SK-N-SH (cell line): ENCODE data around the gene CACNA1E. TPM values are rescaled to one million over a fixed set of nuclear protein-coding genes. Genes with fewer than 3 reads are reported as not detected.

ENCODE experiments used
- CTCF ChIA-PET: fragments of 300-600, 350-600 bp; formaldehyde crosslinking; extraction: SDS; loops from one replicate; lab custom pipeline; 2021; lab: Yijun Ruan, JAX
- POLR2A ChIA-PET: fragments of 350-600 bp; sonication (Branson Sonifier 250); formaldehyde crosslinking; extraction: SDS; loops from one replicate; lab custom pipeline; 2020; ENCODE audit warnings: antibody characterized with exemption, inconsistent platforms; lab: Yijun Ruan, JAX
- DNase-seq: peaks from one replicate; pipeline ENCODE4 v3.0.0; 2012
- H2AFZ ChIP-seq: fragments of 200-600 bp; sonication (generic); 2 replicates; pipeline ENCODE4 v1.8.1; 2016; ENCODE audit warnings: antibody characterized with exemption, mild to moderate bottlenecking, low read depth
- H3F3A ChIP-seq: fragments of 200-600 bp; sonication (generic); replicated peaks from 2 replicates; pipeline ENCODE3; 2016; ENCODE audit warnings: antibody characterized with exemption, mild to moderate bottlenecking; ENCODE audit not compliant: insufficient read depth
- H3K27ac ChIP-seq, 2 experiments: fragments of 200-500 bp in 1 of 2; fragments of 200-600 bp in 1 of 2; sonication (Bioruptor generic) in 1 of 2; sonication (generic), shearing (Covaris generic) in 1 of 2; 2 replicates each; pipeline versions ENCODE4 v1.5.1 to v1.6.1; 2014 to 2016; ENCODE audit warnings: low read depth in 2 of 2, inconsistent platforms in 1 of 2, low read length in 1 of 2, mild to moderate bottlenecking in 1 of 2, mixed read lengths in 1 of 2
- H3K27me3 ChIP-seq: fragments of 200-600 bp; sonication (generic), shearing (Covaris generic); 2 replicates; pipeline ENCODE4 v1.6.1; 2016; ENCODE audit warnings: mixed run types; ENCODE audit not compliant: insufficient read depth
- H3K36me3 ChIP-seq, 2 experiments: fragments of 200-500 bp in 1 of 2; fragments of 200-600 bp in 1 of 2; sonication (Bioruptor generic) in 1 of 2; sonication (generic) in 1 of 2; replicated peaks in 1 of 2; 2 replicates each; pipeline versions ENCODE3 to v1.5.1; 2014 to 2016; ENCODE audit warnings: low read length in 1 of 2, mild to moderate bottlenecking in 1 of 2; ENCODE audit not compliant: insufficient read depth in 2 of 2, control insufficient read depth in 1 of 2
- H3K4me1 ChIP-seq, 2 experiments: fragments of 200-500 bp in 1 of 2; fragments of 200-600 bp in 1 of 2; sonication (Bioruptor generic) in 1 of 2; sonication (generic), shearing (Covaris generic) in 1 of 2; 2 replicates each; pipeline versions ENCODE4 v1.5.1 to v1.6.1; 2014 to 2016; ENCODE audit warnings: low read depth in 1 of 2, low read length in 1 of 2, mixed run types in 1 of 2; ENCODE audit not compliant: insufficient read depth in 2 of 2, control insufficient read depth in 1 of 2
- H3K4me2 ChIP-seq: fragments of 200-600 bp; sonication (generic), shearing (Covaris generic); 2 replicates; pipeline ENCODE4 v1.6.1; 2017; ENCODE audit warnings: mixed run types
- H3K4me3 ChIP-seq, 2 experiments: fragments of 200-500 bp in 1 of 2; fragments of 200-600 bp in 1 of 2; sonication (Bioruptor generic) in 1 of 2; sonication (generic), shearing (Covaris generic) in 1 of 2; 2 replicates each; pipeline versions ENCODE4 v1.5.1 to v1.8.1; 2014 to 2016; ENCODE audit warnings: low read depth in 2 of 2, inconsistent platforms in 1 of 2, low read length in 1 of 2, mild to moderate bottlenecking in 1 of 2, mixed read lengths in 1 of 2, moderate library complexity in 1 of 2
- H3K79me2 ChIP-seq: fragments of 200-600 bp; sonication (generic); 2 replicates; pipeline ENCODE4 v1.8.1; 2017; ENCODE audit warnings: mild to moderate bottlenecking; ENCODE audit not compliant: insufficient read depth
- H3K9ac ChIP-seq: fragments of 200-600 bp; sonication (generic); 2 replicates; pipeline ENCODE4 v1.6.1; 2017; ENCODE audit warnings: mixed run types
- H3K9me2 ChIP-seq: fragments of 200-600 bp; sonication (generic); 2 replicates; pipeline ENCODE4 v1.6.1; 2017; ENCODE audit warnings: mixed run types
- H3K9me3 ChIP-seq: fragments of 200-600 bp; sonication (generic); 2 replicates; pipeline ENCODE4 v1.6.1; 2017; ENCODE audit warnings: mixed run types, mild to moderate bottlenecking, moderate library complexity
- H4K20me1 ChIP-seq: fragments of 200-600 bp; sonication (generic); 2 replicates; pipeline ENCODE4 v1.6.1; 2017; ENCODE audit warnings: mild to moderate bottlenecking, mixed run types; ENCODE audit not compliant: insufficient read depth
- ELF1 ChIP-seq: IDR thresholded peaks from 2 replicates; pipeline ENCODE4 v1.4.0; 2012
- EP300 ChIP-seq, 2 experiments: IDR thresholded peaks; 2 replicates each; pipeline versions ENCODE4 v1.4.0 to v1.6.1; 2012; ENCODE audit warnings: borderline replicate concordance in 1 of 2, low read depth in 1 of 2, low read length in 1 of 2
- FOSL2 ChIP-seq: IDR thresholded peaks from 2 replicates; pipeline ENCODE4 v1.4.0; 2012; ENCODE audit warnings: low read depth, mild to moderate bottlenecking, moderate library complexity, borderline replicate concordance
- GABPA ChIP-seq: IDR thresholded peaks from 2 replicates; pipeline ENCODE4 v1.4.0; 2012; ENCODE audit warnings: low read depth, mild to moderate bottlenecking
- GATA2 ChIP-seq: sonication (generic); formaldehyde crosslinking; IDR thresholded peaks from 2 replicates; pipeline ENCODE4 v1.5.0; 2020; ENCODE audit warnings: mild to moderate bottlenecking, missing genetic modification reagents
- NFIC ChIP-seq: IDR thresholded peaks from 2 replicates; pipeline ENCODE4 v1.4.0; 2012; ENCODE audit warnings: borderline replicate concordance
- RCOR1 ChIP-seq: fragments of 150-350 bp; IDR thresholded peaks from 2 replicates; pipeline ENCODE4 v1.6.1; 2017; ENCODE audit warnings: antibody characterized with exemption, low read length
- SIN3A ChIP-seq: IDR thresholded peaks from 2 replicates; pipeline ENCODE4 v1.6.1; 2012; ENCODE audit warnings: low read depth, mild to moderate bottlenecking, low read length, moderate library complexity, borderline replicate concordance
- TCF12 ChIP-seq: IDR thresholded peaks from 2 replicates; pipeline ENCODE4 v1.4.0; 2012
- YY1 ChIP-seq: IDR thresholded peaks from 2 replicates; pipeline ENCODE4 v1.4.0; 2012; ENCODE audit warnings: low read depth, mild to moderate bottlenecking
- WGBS: methylation state at CpG from one replicate; pipeline ENCODE4 v1.1.6; 2017; ENCODE audit warnings: low lambda C conversion rate; 5-methylcytosine and 5-hydroxymethylcytosine counted together
- polyA plus RNA-seq, 3 experiments: library from polyadenylated mRNA; depleted of rRNA; stranded (reverse); fragments of >200 nt; gene quantifications; 2 replicates each; pipeline ENCODE4 v1.2.3, GENCODE V29; 2012
- TF ChIP-seq, protein P1 (sequence below): IDR thresholded peaks from 2 replicates; pipeline ENCODE4 v1.4.0; 2012; ENCODE audit warnings: low read depth, borderline replicate concordance
- TF ChIP-seq, protein P2 (sequence below): IDR thresholded peaks from 2 replicates; pipeline ENCODE4 v1.6.1; 2012; ENCODE audit warnings: mild to moderate bottlenecking, low read depth, low read length, moderate library complexity
- TF ChIP-seq, protein P3 (sequence below): IDR thresholded peaks from 2 replicates; pipeline ENCODE4 v1.4.0; 2012; ENCODE audit warnings: low read depth
- TF ChIP-seq, protein P4 (sequence below): fragments of 150-350 bp; IDR thresholded peaks from 2 replicates; pipeline ENCODE4 v1.6.1; 2017; ENCODE audit warnings: antibody characterized with exemption, low read length, low read depth, borderline replicate concordance

Gene CACNA1E
- polyA plus RNA-seq, 1 of the 3 experiments (the other 2 are of a cell fraction): not detected

GRCh38 chr1:181490276-181490675 is 7.0 kb downstream of the CACNA1E start:
- no peak for TF ChIP-seq TCF12
- TF ChIP-seq, protein P1, sequence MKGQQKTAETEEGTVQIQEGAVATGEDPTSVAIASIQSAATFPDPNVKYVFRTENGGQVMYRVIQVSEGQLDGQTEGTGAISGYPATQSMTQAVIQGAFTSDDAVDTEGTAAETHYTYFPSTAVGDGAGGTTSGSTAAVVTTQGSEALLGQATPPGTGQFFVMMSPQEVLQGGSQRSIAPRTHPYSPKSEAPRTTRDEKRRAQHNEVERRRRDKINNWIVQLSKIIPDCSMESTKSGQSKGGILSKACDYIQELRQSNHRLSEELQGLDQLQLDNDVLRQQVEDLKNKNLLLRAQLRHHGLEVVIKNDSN: no peak
- no peak for TF ChIP-seq ELF1
- TF ChIP-seq GATA2 (CRISPR knock-in tag): no peak
- TF ChIP-seq, protein P2, sequence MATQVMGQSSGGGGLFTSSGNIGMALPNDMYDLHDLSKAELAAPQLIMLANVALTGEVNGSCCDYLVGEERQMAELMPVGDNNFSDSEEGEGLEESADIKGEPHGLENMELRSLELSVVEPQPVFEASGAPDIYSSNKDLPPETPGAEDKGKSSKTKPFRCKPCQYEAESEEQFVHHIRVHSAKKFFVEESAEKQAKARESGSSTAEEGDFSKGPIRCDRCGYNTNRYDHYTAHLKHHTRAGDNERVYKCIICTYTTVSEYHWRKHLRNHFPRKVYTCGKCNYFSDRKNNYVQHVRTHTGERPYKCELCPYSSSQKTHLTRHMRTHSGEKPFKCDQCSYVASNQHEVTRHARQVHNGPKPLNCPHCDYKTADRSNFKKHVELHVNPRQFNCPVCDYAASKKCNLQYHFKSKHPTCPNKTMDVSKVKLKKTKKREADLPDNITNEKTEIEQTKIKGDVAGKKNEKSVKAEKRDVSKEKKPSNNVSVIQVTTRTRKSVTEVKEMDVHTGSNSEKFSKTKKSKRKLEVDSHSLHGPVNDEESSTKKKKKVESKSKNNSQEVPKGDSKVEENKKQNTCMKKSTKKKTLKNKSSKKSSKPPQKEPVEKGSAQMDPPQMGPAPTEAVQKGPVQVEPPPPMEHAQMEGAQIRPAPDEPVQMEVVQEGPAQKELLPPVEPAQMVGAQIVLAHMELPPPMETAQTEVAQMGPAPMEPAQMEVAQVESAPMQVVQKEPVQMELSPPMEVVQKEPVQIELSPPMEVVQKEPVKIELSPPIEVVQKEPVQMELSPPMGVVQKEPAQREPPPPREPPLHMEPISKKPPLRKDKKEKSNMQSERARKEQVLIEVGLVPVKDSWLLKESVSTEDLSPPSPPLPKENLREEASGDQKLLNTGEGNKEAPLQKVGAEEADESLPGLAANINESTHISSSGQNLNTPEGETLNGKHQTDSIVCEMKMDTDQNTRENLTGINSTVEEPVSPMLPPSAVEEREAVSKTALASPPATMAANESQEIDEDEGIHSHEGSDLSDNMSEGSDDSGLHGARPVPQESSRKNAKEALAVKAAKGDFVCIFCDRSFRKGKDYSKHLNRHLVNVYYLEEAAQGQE: no peak
- TF ChIP-seq SIN3A: no peak
- TF ChIP-seq RCOR1: no peak
- no peak for TF ChIP-seq EP300 (IDR thresholded peaks at IDR 0.05; ENCODE audit: borderline replicate concordance in 1 of 2, low read depth in 1 of 2, low read length in 1 of 2)
- TF ChIP-seq YY1: no peak
- TF ChIP-seq NFIC: no peak
- no peak for TF ChIP-seq FOSL2
- TF ChIP-seq, protein P3, sequence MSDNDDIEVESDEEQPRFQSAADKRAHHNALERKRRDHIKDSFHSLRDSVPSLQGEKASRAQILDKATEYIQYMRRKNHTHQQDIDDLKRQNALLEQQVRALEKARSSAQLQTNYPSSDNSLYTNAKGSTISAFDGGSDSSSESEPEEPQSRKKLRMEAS: no peak
- TF ChIP-seq, protein P4, sequence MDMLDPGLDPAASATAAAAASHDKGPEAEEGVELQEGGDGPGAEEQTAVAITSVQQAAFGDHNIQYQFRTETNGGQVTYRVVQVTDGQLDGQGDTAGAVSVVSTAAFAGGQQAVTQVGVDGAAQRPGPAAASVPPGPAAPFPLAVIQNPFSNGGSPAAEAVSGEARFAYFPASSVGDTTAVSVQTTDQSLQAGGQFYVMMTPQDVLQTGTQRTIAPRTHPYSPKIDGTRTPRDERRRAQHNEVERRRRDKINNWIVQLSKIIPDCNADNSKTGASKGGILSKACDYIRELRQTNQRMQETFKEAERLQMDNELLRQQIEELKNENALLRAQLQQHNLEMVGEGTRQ: no peak
- no peak for TF ChIP-seq GABPA

More at GRCh38 chr1:181490276-181490675, 7.0 kb downstream of the CACNA1E start:
- ChIA-PET CTCF (interaction anchor here (1.1 kb wide), 1 partner anchor 11 kb away, joined by 4 read pairs; no protein-coding TSS in a partner anchor), POLR2A (no interaction called here)
- Histone ChIP-seq H4K20me1 (no peaks in the 10 kb centered on the region), H3K9me3 (no peaks in the 10 kb centered on the region), H3K36me3 (no peaks in the 10 kb centered on the region), H3F3A (no peaks in the 10 kb centered on the region), H3K27ac (no peak overlapping the region), H3K4me1 (no peaks in the 10 kb centered on the region), H3K9ac (no peak overlapping the region), H3K4me3 (no peak overlapping the region), H3K9me2 (no peaks in the 10 kb centered on the region), H3K27me3 (no peaks in the 10 kb centered on the region), H3K79me2 (no peaks in the 10 kb centered on the region), H2AFZ (no peak overlapping the region), H3K4me2 (no peak overlapping the region)
- DNase-seq: no peak
- WGBS: 55% methylated on average over 2 of the region's 2 CpGs
